Right renal cortex interstitium (tissue), 3 donors: Measurements from ENCODE around the gene MRPS34. TPM values are rescaled to one million over a fixed set of nuclear protein-coding genes. Genes with fewer than 3 reads are reported as not detected.

Experiments used
- DNase-seq, 3 donors: peaks; one replicate each; pipeline ENCODE4 v3.0.0-alpha.2; 2013; ENCODE audit warnings: low read depth in 3 of 3, low spot score in 2 of 3
- polyA plus RNA-seq, 3 donors: library from polyadenylated mRNA; unstranded; fragments of 120-200 nt; gene quantifications; one replicate each; pipeline ENCODE4 v1.2.1, GENCODE V29; 2013; ENCODE audit not compliant: insufficient read length in 3 of 3

MRPS34 gene
- polyA plus RNA-seq, 3 donors, result 58.1 to 69.6 (median 65.0) TPM

GRCh38 chr16:1731603-1732002 is 41.3 kb downstream of the MRPS34 start:
- DNase-seq, result no peak

- DNase-seq, result no peak
Observed at GRCh38 chr16:1731073-1731472, 41.9 kb downstream of the MRPS34 start.

- no peak for DNase-seq
Observed at GRCh38 chr16:1729445-1729844, 43.5 kb downstream of the MRPS34 start.

DNA sequence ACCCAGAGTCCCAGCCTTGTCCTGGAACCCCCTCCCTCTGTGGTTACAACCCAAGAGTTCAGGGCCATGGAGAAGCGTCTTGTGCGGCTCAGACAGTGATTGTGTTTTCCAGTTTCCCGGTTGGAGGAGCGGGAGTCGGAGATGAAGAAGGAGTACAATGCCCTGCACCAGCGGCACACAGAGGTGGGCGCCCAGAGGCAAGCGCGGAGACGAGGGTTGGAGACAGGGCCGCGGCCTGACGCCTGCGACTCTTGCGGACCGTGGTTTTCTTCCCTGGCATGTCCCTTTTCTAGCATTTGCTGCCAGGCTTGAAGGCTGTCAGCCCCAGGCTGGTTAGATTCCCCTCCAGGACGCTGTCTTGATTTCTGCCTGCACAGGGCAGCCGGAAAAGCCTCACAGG is 43.9 kb downstream of the MRPS34 start:
- no peak for DNase-seq

GRCh38 chr16:1727651-1728624 is 45.0 kb downstream of the MRPS34 start:
- DNase-seq, result no peak

GRCh38 chr16:1726661-1727502 is 46.1 kb downstream of the MRPS34 start:
- no peak for DNase-seq

DNA sequence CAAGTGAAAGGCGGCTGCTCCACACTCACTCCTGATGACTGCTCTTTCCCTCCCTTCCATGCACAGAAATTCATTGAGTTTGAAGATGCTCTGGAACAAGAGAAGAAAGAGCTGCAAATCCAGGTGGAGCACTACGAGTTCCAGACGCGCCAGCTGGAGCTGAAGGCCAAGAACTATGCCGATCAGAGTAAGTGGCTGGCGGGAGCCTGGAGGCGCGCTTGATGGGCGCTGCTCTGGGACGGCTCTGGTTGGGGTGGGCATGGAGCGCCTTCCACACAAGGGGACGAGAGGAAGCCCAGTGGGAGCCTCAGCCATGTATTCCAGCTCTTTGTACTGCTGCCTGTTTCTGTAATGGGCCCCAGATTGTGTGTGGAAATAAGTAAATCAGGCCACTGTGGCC is 48.4 kb downstream of the MRPS34 start:
- no peak for DNase-seq

- DNase-seq, result no peak
Observed at GRCh38 chr16:1723450-1724147, 49.3 kb downstream of the MRPS34 start.

Other genes starting within 250 kb of the MRPS34 start
- 10 to 100 TPM; 16.8 to 21.4 (median 18.8) TPM for gene TMEM204, start 239.5 kb downstream of the MRPS34 start, polyA plus RNA-seq
- gene IFT140, start 161.1 kb downstream of the MRPS34 start, polyA plus RNA-seq, result 10 to 100 TPM; 33.9 to 39.1 (median 34.0) TPM
- gene CRAMP1, start 160.8 kb downstream of the MRPS34 start, polyA plus RNA-seq, result 10 to 100 TPM; 16.0 to 17.6 (median 16.4) TPM
- 10 to 100 TPM; 80.4 to 87.2 (median 81.1) TPM for gene JPT2, start 94.9 kb downstream of the MRPS34 start, polyA plus RNA-seq
- 10 to 100 TPM; 28.6 to 39.6 (median 36.3) TPM for gene MAPK8IP3, start 66.9 kb downstream of the MRPS34 start, polyA plus RNA-seq
- gene NME3, start 1.6 kb downstream of the MRPS34 start, polyA plus RNA-seq, result 10 to 100 TPM; 18.8 to 22.1 (median 19.4) TPM
- 1 to 10 TPM; 5.1 to 5.5 (median 5.2) TPM for gene EME2, start 324 bp downstream of the MRPS34 start, polyA plus RNA-seq
- 10 to 100 TPM; 30.8 to 35.7 (median 32.5) TPM for gene SPSB3, start 9.4 kb upstream of the MRPS34 start, polyA plus RNA-seq
- 10 to 100 TPM; 31.1 to 38.7 (median 31.5) TPM for gene NUBP2, start 9.8 kb upstream of the MRPS34 start, polyA plus RNA-seq
- gene IGFALS, start 20.6 kb upstream of the MRPS34 start, polyA plus RNA-seq, result 1 to 10 TPM; 1.3 to 2.0 (median 2.0) TPM
- 10 to 100 TPM; 35.4 to 44.8 (median 40.1) TPM for gene HAGH, start 53.7 kb upstream of the MRPS34 start, polyA plus RNA-seq
- gene FAHD1, start 54.1 kb upstream of the MRPS34 start, polyA plus RNA-seq, result 10 to 100 TPM; 36.6 to 50.7 (median 48.3) TPM
- gene MEIOB, start 99.0 kb upstream of the MRPS34 start, polyA plus RNA-seq, result 1 to 10 TPM; 1.1 to 1.3 (median 1.3) TPM
- gene HS3ST6, start 145.3 kb upstream of the MRPS34 start, polyA plus RNA-seq, result under 1 TPM; 0.12 to 0.24 (median 0.17) TPM
- gene MSRB1, start 170.1 kb upstream of the MRPS34 start, polyA plus RNA-seq, result 10 to 100 TPM; 63.0 to 70.1 (median 65.2) TPM
- under 1 TPM; 0.10 to 0.17 (median 0.16) TPM for gene RPL3L, start 181.6 kb upstream of the MRPS34 start, polyA plus RNA-seq
- 100 to 1,000 TPM; 127 to 137 (median 129) TPM for gene NDUFB10, start 186.4 kb upstream of the MRPS34 start, polyA plus RNA-seq
- 1,000 to 10,000 TPM; 1,774 to 1,944 (median 1,840) TPM for gene RPS2, start 191.7 kb upstream of the MRPS34 start, polyA plus RNA-seq
- gene RNF151, start 193.7 kb upstream of the MRPS34 start, polyA plus RNA-seq, result not detected
- 10 to 100 TPM; 27.4 to 34.3 (median 32.0) TPM for gene TBL3, start 198.9 kb upstream of the MRPS34 start, polyA plus RNA-seq
- under 1 TPM; 0.37 to 0.79 (median 0.60) TPM for gene NOXO1, start 208.3 kb upstream of the MRPS34 start, polyA plus RNA-seq
- 10 to 100 TPM; 20.5 to 22.0 (median 21.1) TPM for gene GFER, start 211.1 kb upstream of the MRPS34 start, polyA plus RNA-seq
- 1 to 10 TPM; 1.3 to 1.9 (median 1.4) TPM for gene SYNGR3, start 216.8 kb upstream of the MRPS34 start, polyA plus RNA-seq
- 10 to 100 TPM; 14.2 to 16.4 (median 15.4) TPM for gene ZNF598, start 236.7 kb upstream of the MRPS34 start, polyA plus RNA-seq
- gene NPW, start 246.7 kb upstream of the MRPS34 start, polyA plus RNA-seq, result 1 to 10 TPM; 1.7 to 6.0 (median 3.9) TPM